Measurements from ENCODE around the gene AP4M1. TPM values are rescaled to one million over a fixed set of nuclear protein-coding genes. Genes with fewer than 3 reads are reported as not detected.

The AP4M1 gene
- total RNA-seq, 1 donor from 2014 or later = 16.9 TPM

GRCh38 chr7:100102950-100103840, 1.8 kb downstream of the AP4M1 start:
- no peak for DNase-seq (ENCODE audit: low spot score)
- peak overlapping the region; percentile 93 for H3K4me3 Mint-ChIP-seq (ENCODE audit: unreplicated experiment)
- TF ChIP-seq CTCF (IDR thresholded peaks at IDR 0.05) = no peak
- H3K36me3 Mint-ChIP-seq (ENCODE audit: low read depth) = peaks cover 28% of the 10 kb centered on the region
- H3K27me3 Mint-ChIP-seq (ENCODE audit: low read depth) = no peaks in the 10 kb centered on the region
- H3K9me3 Mint-ChIP-seq (ENCODE audit: low read depth) = no peaks in the 10 kb centered on the region
- H3K27ac Mint-ChIP-seq (ENCODE audit: unreplicated experiment) = peak overlapping the region; percentile 53
- peaks cover 37% of the 10 kb centered on the region for H3K4me1 Mint-ChIP-seq (ENCODE audit: low read depth)

- Mint-ChIP-seq H3K36me3 (ENCODE audit: low read depth) (peaks cover 22% of the 10 kb centered on the region), H3K27ac (ENCODE audit: unreplicated experiment) (peak overlapping the region; percentile 27), H3K4me1 (ENCODE audit: low read depth) (peaks cover 17% of the 10 kb centered on the region)
Measured at GRCh38 chr7:100105534-100105933, 4.1 kb downstream of the AP4M1 start.

DNA sequence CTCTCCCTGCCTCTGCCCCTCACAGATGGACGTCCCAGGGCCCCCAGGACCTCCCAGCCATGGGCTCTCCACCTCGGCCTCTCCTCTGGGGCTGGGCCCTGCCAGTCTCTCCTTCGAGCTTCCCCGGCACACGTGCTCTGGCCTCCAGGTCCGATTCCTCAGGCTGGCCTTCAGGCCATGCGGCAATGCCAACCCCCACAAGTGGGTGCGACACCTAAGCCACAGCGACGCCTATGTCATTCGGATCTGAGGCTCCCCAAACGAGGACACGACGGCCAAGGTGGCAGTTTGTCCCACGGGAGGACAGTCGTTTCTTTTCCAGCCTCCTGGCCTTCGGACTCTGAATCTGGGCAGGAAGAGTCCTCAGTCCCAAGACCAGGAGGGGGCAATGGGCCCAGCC, 5.2 kb downstream of the AP4M1 start:
- no peak for DNase-seq (ENCODE audit: low spot score)
- H3K36me3 Mint-ChIP-seq (ENCODE audit: low read depth) = peaks cover 30% of the 10 kb centered on the region
- no peak overlapping the region for H3K4me3 Mint-ChIP-seq (ENCODE audit: unreplicated experiment)
- peaks cover 17% of the 10 kb centered on the region for H3K4me1 Mint-ChIP-seq (ENCODE audit: low read depth)
- no peaks in the 10 kb centered on the region for H3K27me3 Mint-ChIP-seq (ENCODE audit: low read depth)
- no peaks in the 10 kb centered on the region for H3K9me3 Mint-ChIP-seq (ENCODE audit: low read depth)
- H3K27ac Mint-ChIP-seq (ENCODE audit: unreplicated experiment) = no peak overlapping the region
- TF ChIP-seq CTCF (IDR thresholded peaks at IDR 0.05) = no peak

More at GRCh38 chr7:100105534-100105933, 4.1 kb downstream of the AP4M1 start:
- H3K27me3 Mint-ChIP-seq (ENCODE audit: low read depth) = no peaks in the 10 kb centered on the region
- H3K4me3 Mint-ChIP-seq (ENCODE audit: unreplicated experiment) = no peak overlapping the region
- no peak for DNase-seq (ENCODE audit: low spot score)
- no peak for TF ChIP-seq CTCF (IDR thresholded peaks at IDR 0.05)
- H3K9me3 Mint-ChIP-seq (ENCODE audit: low read depth) = no peaks in the 10 kb centered on the region

DNA sequence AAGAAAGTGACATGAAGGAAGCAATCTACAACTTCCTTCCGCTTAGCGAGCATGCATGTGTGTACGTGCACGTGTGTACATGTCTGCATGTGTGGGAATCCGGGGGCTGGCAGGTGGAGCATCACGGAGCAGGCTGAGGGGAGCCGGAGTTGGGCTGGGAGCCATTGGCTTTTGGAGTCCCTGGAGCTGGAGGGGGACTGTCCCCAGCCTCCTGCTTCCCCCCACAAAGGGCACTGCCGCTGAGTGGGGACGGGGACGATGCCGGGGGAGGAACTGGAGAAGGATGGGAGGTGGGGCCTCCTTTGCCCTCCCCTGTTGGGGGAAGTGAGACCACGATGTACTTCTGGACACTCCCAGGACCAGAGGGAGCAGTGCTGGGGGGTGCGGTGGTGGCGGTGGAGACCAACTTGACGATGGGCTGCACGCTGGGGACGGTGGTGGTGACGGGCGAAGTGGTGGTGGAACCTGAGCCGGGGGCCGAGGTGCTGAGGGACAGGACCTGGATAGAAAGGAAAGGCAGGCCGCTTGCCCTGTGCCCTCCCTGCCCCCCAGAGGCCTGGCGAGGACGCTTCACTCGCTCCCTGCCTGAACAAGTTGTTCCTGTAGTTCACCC, 5.8 kb downstream of the AP4M1 start:
- Mint-ChIP-seq H3K36me3 (ENCODE audit: low read depth) (peaks cover 30% of the 10 kb centered on the region), H3K4me1 (ENCODE audit: low read depth) (peaks cover 16% of the 10 kb centered on the region), H3K27ac (ENCODE audit: unreplicated experiment) (no peak overlapping the region), H3K27me3 (ENCODE audit: low read depth) (no peaks in the 10 kb centered on the region), H3K4me3 (ENCODE audit: unreplicated experiment) (no peak overlapping the region), H3K9me3 (ENCODE audit: low read depth) (no peaks in the 10 kb centered on the region)
- DNase-seq (ENCODE audit: low spot score) = no peak
- TF ChIP-seq CTCF (IDR thresholded peaks at IDR 0.05) = no peak

GRCh38 chr7:100107890-100108289, 6.4 kb downstream of the AP4M1 start:
- peaks cover 33% of the 10 kb centered on the region for H3K36me3 Mint-ChIP-seq (ENCODE audit: low read depth)
- no peaks in the 10 kb centered on the region for H3K9me3 Mint-ChIP-seq (ENCODE audit: low read depth)
- no peak overlapping the region for H3K4me3 Mint-ChIP-seq (ENCODE audit: unreplicated experiment)
- no peaks in the 10 kb centered on the region for H3K27me3 Mint-ChIP-seq (ENCODE audit: low read depth)
- no peak overlapping the region for H3K27ac Mint-ChIP-seq (ENCODE audit: unreplicated experiment)
- no peak for DNase-seq (ENCODE audit: low spot score)
- TF ChIP-seq CTCF (IDR thresholded peaks at IDR 0.05) = no peak
- H3K4me1 Mint-ChIP-seq (ENCODE audit: low read depth) = peaks cover 9% of the 10 kb centered on the region

All from chondrocyte (in vitro differentiated cells).